Measurements from ENCODE around the gene LTA.
A peak's percentile ranks its signal among the peaks of the same experiment; 100 is the strongest.

LTA gene

DNA sequence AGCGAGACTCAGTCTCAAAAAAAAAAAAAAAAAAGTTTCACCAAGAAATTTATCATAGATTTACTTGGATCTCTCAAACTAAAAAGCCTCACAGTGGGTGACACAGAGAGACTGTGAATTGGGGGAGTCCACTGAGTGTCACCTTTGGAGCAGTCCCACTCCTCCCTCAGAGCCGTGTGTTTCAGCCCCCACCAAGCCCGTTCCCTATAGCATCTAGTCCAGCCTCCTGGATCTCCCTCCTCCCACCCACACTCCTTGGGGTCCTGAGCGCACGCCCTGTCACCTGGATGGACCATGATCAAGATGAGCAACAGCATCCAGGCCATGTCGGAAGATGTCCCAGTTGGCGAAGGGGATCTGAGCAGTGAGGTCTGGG is 20.3 kb downstream of the LTA start:
- Histone ChIP-seq H3K36me3 (peaks cover 0 to 10% (median 0%) of the 10 kb centered on the region in 11 experiments; a peak in 5 of 22 replicates), H3K27ac (peak overlapping the region in 9 of 11 experiments; percentile 2 to 67 (median 51); a peak in 15 of 22 replicates), H4K20me1 (no peaks in the 10 kb centered on the region), H3K4me2 (peak overlapping the region; percentile 50 to 84 (median 70)), H3K9me3 (replicated peaks in 1 of 11) (peaks cover 0 to 14% (median 8%) of the 10 kb centered on the region in 11 experiments; a peak in 11 of 22 replicates), H3K4me3 (0 out of 20 replicates have a peak overlapping the region, but pooled peaks of 1 of the 10 experiments have one; percentile 11), H3K9ac (peak overlapping the region in 6 of 11 experiments; percentile 9 to 53 (median 31); a peak in 6 of 22 replicates), H3K4me1 (peaks cover 44 to 69% (median 54%) of the 10 kb centered on the region in 10 experiments), H3K27me3 (no peaks in the 10 kb centered on the region)
- no peak for TF ChIP-seq Cebpa-rat (IDR thresholded peaks at IDR 0.05)

- no peaks in the 10 kb centered on the region for H3K36me3 ChIP-seq
- TF ChIP-seq Cebpa-rat (IDR thresholded peaks at IDR 0.05) = no peak
- H3K4me3 ChIP-seq = no peak overlapping the region
- H3K27me3 ChIP-seq = no peaks in the 10 kb centered on the region
- 0 out of 22 replicates have a peak overlapping the region, but pooled peaks of 1 of the 11 experiments have one; percentile 9 for H3K4me2 ChIP-seq
- H3K4me1 ChIP-seq = peaks cover 32 to 58% (median 45%) of the 10 kb centered on the region in 10 experiments
- H3K27ac ChIP-seq = peak overlapping the region in 3 of 11 experiments; percentile 3 to 51 (median 18); a peak in 2 of 22 replicates
- peaks cover 0 to 14% (median 8%) of the 10 kb centered on the region in 11 experiments; a peak in 11 of 22 replicates for H3K9me3 ChIP-seq (replicated peaks in 1 of 11)
- H3K9ac ChIP-seq = no peak overlapping the region
- no peaks in the 10 kb centered on the region for H4K20me1 ChIP-seq
These were observed 24.9 kb downstream of the LTA start for GRCh38 chr6:31597006-31597405.

DNA sequence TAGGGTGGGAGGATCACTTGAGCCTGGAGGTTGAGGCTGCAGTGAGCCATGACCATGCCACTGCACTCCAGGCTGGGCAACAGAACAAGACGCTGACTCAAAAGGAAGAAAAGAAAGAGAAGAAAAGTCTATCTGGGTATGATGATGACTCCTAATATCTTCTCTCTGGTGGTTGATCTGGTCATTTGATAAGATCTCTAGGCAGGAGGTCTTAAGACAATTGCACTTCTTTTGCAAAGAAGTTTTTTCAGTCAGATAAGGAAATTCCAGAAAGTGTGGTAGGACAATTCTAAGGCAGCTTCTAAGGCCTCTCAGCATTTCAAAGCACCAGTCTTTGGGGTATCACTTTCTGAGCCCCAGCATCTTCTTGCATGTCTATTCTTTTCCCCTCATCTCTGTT is 35.2 kb downstream of the LTA start:
- H3K4me1 ChIP-seq = peaks cover 7 to 16% (median 9%) of the 10 kb centered on the region in 10 experiments; a peak in 12 of 20 replicates
- no peak for TF ChIP-seq Cebpa-rat (IDR thresholded peaks at IDR 0.05)

DNA sequence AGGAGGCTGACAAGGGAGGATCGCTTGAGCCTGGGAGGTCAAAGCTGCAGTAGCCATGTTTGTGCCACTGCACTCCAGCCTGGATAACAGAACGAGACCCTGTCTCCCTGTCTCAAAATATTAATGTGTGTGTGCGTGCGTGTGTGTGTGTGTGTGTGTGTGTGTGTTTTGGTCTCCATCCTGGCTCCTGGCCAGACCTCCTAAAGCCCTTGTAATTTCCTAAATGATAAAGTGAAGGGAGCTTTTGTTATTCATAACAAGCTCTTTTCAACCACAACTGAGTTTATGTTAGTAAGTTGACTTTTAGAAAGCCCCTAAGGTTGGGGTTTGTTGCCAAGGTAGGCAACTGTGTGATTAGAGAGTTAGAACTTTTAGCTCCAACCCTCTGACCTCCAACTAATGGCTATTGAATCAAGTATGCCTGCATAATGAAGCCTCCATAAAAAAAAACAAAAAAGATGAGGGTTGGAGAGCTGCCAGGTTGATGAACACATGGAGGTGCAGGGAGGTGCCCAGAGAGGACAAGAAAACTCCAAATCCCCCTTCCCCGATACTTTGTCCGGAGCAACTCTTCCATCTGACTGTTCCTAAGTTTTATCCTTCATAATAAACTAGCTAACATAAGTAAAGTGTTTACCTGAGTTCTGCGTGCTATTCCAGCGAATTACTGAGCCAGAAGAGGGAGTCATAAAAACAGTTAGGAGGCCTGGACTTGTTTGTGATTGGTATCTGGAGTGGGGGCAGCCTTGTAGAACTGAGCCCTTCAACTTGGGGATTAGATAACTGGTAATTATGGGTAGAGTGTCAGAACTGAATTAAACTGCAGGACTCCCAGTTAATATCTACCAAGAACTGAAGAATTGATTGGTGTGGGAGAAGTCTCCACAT is 37.7 kb downstream of the LTA start:
- no peak for TF ChIP-seq Cebpa-rat (IDR thresholded peaks at IDR 0.05)
- Histone ChIP-seq H3K27me3 (peaks cover 0 to 4% (median 0%) of the 10 kb centered on the region in 11 experiments; a peak in 2 of 22 replicates), H3K9me3 (replicated peaks in 1 of 11) (no peaks in the 10 kb centered on the region), H3K9ac (no peak overlapping the region), H3K4me2 (no peak overlapping the region), H3K36me3 (no peaks in the 10 kb centered on the region), H3K4me3 (no peak overlapping the region), H4K20me1 (no peaks in the 10 kb centered on the region; a peak in 1 of 22 replicates), H3K27ac (no peak overlapping the region), H3K4me1 (peaks cover 13 to 29% (median 24%) of the 10 kb centered on the region in 10 experiments)

More for the DNA sequence above, 35.2 kb downstream of the LTA start:
- Histone ChIP-seq H3K27ac (no peak overlapping the region), H3K4me2 (no peak overlapping the region), H3K9ac (no peak overlapping the region), H3K9me3 (replicated peaks in 1 of 11) (no peaks in the 10 kb centered on the region), H3K36me3 (no peaks in the 10 kb centered on the region), H3K4me3 (no peak overlapping the region), H3K27me3 (no peaks in the 10 kb centered on the region), H4K20me1 (no peaks in the 10 kb centered on the region)

DNA sequence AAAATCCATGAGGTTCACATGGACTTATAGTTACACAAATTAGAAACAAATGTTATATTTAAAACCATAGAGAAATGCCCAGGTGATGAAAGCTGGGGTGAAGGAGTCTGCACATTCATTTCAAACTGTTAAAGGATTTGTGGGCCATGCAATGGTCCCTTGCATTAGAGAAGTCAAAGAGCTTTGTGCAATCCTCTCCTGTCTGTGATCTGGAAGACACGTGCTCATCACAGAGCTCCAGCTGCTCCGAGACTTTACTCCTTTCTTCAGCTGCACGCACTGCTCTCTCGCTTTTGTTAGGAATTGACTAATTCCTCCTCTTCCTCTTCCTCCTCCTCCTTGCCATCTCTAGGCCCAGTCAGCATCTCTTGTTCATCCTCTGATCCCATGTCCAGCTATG is 38.9 kb downstream of the LTA start:
- no peak for TF ChIP-seq Cebpa-rat (IDR thresholded peaks at IDR 0.05)

GRCh38 chr6:31614075-31614619 is 42.1 kb downstream of the LTA start:
- Histone ChIP-seq H3K9me3 (replicated peaks in 1 of 11) (no peaks in the 10 kb centered on the region), H3K9ac (peak overlapping the region in 8 of 11 experiments; percentile 20 to 82 (median 56); a peak in 6 of 22 replicates), H3K4me1 (peaks cover 24 to 70% (median 35%) of the 10 kb centered on the region in 10 experiments), H3K4me3 (peak overlapping the region in 1 of 10 experiments; percentile 56; a peak in 1 of 20 replicates), H3K27ac (peak overlapping the region in 6 of 11 experiments; percentile 54 to 83 (median 71); a peak in 12 of 22 replicates), H3K36me3 (peaks cover 0 to 5% (median 0%) of the 10 kb centered on the region in 11 experiments; a peak in 1 of 22 replicates), H3K27me3 (peaks cover 0 to 4% (median 0%) of the 10 kb centered on the region in 11 experiments; a peak in 2 of 22 replicates), H3K4me2 (peak overlapping the region in 9 of 11 experiments; percentile 66 to 99 (median 92); a peak in 19 of 22 replicates), H4K20me1 (no peaks in the 10 kb centered on the region; a peak in 1 of 22 replicates)
- no peak for TF ChIP-seq Cebpa-rat (IDR thresholded peaks at IDR 0.05)

More for the DNA sequence above, 38.9 kb downstream of the LTA start:
- Histone ChIP-seq H4K20me1 (no peaks in the 10 kb centered on the region; a peak in 1 of 22 replicates), H3K27ac (no peak overlapping the region), H3K4me3 (no peak overlapping the region), H3K9me3 (replicated peaks in 1 of 11) (no peaks in the 10 kb centered on the region), H3K9ac (no peak overlapping the region), H3K4me1 (peaks cover 24 to 38% (median 34%) of the 10 kb centered on the region in 10 experiments), H3K4me2 (peak overlapping the region in 1 of 11 experiments; percentile 27; a peak in 1 of 22 replicates), H3K27me3 (peaks cover 0 to 4% (median 0%) of the 10 kb centered on the region in 11 experiments; a peak in 2 of 22 replicates), H3K36me3 (no peaks in the 10 kb centered on the region)

- no peaks in the 10 kb centered on the region; a peak in 1 of 22 replicates for H4K20me1 ChIP-seq
- peak within 1 kb of the TSS in 10 of 11 experiments; percentile 1 to 82 (median 51); a peak in 18 of 22 replicates for H3K9ac ChIP-seq
- peak within 1 kb of the TSS; percentile 66 to 99 (median 84) for H3K4me2 ChIP-seq
- H3K9me3 ChIP-seq (replicated peaks in 1 of 11) = no peaks in the 10 kb centered on the region
- H3K36me3 ChIP-seq = peaks cover 0 to 5% (median 0%) of the 10 kb centered on the region in 11 experiments; a peak in 1 of 22 replicates
- peak within 1 kb of the TSS in 9 of 11 experiments; percentile 31 to 83 (median 73); a peak in 18 of 22 replicates for H3K27ac ChIP-seq
- peaks cover 27 to 75% (median 40%) of the 10 kb centered on the region in 10 experiments for H3K4me1 ChIP-seq
- TF ChIP-seq Cebpa-rat (IDR thresholded peaks at IDR 0.05) = no peak
- H3K4me3 ChIP-seq = peak within 1 kb of the TSS in 6 of 10 experiments; percentile 18 to 62 (median 58); a peak in 11 of 20 replicates
- peaks cover 0 to 4% (median 0%) of the 10 kb centered on the region in 11 experiments; a peak in 2 of 22 replicates for H3K27me3 ChIP-seq
These were observed 42.8 kb downstream of the LTA start, which contains the start of gene AIF1 for GRCh38 chr6:31614684-31615578. Gene AIF1 (plus strand): TSS chr6:31615234. CDS start chr6:31615330, 96 bp downstream.

Measured in BLaER1 treated with 17β-estradiol and CSF1 and Interleukin-3, amounts not matched to agents 10 nM and 100 nM (cell line).